WTC11 (cell line): ENCODE results near the gene PRIM2.
"Not testable (repeated sequence)": the region's sequence is repeated elsewhere in the genome, so short reads cannot be mapped to it uniquely, and the experiment has no call there.

Experiments used
- CREM ChIP-seq: sonication (generic); formaldehyde crosslinking; IDR thresholded peaks from 2 replicates; pipeline ENCODE4 v1.8.1; 2022; ENCODE audit warnings: mild to moderate bottlenecking, missing genetic modification reagents, moderate library complexity
- CTCF ChIP-seq: fragments of 200-600 bp; IDR thresholded peaks from 2 replicates; pipeline ENCODE4 v1.8.0; 2022; ENCODE audit warnings: antibody characterized with exemption
- IRF1 ChIP-seq: sonication (generic); formaldehyde crosslinking; IDR thresholded peaks from 2 replicates; pipeline ENCODE4 v1.8.0; 2023; ENCODE audit warnings: missing genetic modification reagents
- MAX ChIP-seq: sonication (generic); formaldehyde crosslinking; IDR thresholded peaks from 2 replicates; pipeline ENCODE4 v1.8.0; 2022; ENCODE audit warnings: mild to moderate bottlenecking, missing genetic modification reagents
- NFE2L1 ChIP-seq: sonication (generic); formaldehyde crosslinking; IDR thresholded peaks from 2 replicates; pipeline ENCODE4 v1.8.1; 2023; ENCODE audit warnings: missing genetic modification reagents
- NR2C2 ChIP-seq: sonication (generic); formaldehyde crosslinking; IDR thresholded peaks from 2 replicates; pipeline ENCODE4 v1.8.0; 2022; ENCODE audit warnings: mild to moderate bottlenecking, missing genetic modification reagents
- PRRX2 ChIP-seq: fragments of 250-450 bp; sonication (Bioruptor Pico); IDR thresholded peaks from 2 replicates; pipeline ENCODE4 v1.8.0; 2021; ENCODE audit warnings: mild to moderate bottlenecking
- USF2 ChIP-seq: sonication (generic); formaldehyde crosslinking; IDR thresholded peaks from 2 replicates; pipeline ENCODE4 v1.8.1; 2023; ENCODE audit warnings: mild to moderate bottlenecking, missing genetic modification reagents, moderate library complexity
- ZNF138 ChIP-seq: sonication (generic); formaldehyde crosslinking; conservative IDR thresholded peaks from 2 replicates; pipeline ENCODE4 v1.8.1; 2022; ENCODE audit warnings: mild to moderate bottlenecking, moderate library complexity, missing genetic modification reagents

GRCh38 chr6:57502387-57502786, 185.0 kb downstream of the PRIM2 start:
- not testable (repeated sequence) for TF ChIP-seq CREM (CRISPR knock-in tag); CTCF; ZNF138; PRRX2 (CRISPR knock-in tag); NFE2L1 (CRISPR knock-in tag); IRF1 (CRISPR knock-in tag); NR2C2 (CRISPR knock-in tag); MAX (CRISPR knock-in tag); USF2
